Tibial nerve (tissue), 4 donors: Measurements from ENCODE around the gene SUSD1.

Experiments
- CTCF ChIP-seq, 5 experiments: fragments of 200-600 bp in 3 of 5; fragments of 450-650 bp in 2 of 5; sonication (generic) in 3 of 5; IDR thresholded peaks; one replicate each; pipeline ENCODE4 v1.5.1; 2016 to 2019; ENCODE audit warnings: antibody characterized with exemption in 5 of 5, mild to moderate bottlenecking in 3 of 5, moderate library complexity in 2 of 5
- EP300 ChIP-seq, 2 donors: sonication (generic); formaldehyde crosslinking; IDR thresholded peaks; one replicate each; pipeline ENCODE4 v1.6.1; 2017; ENCODE audit warnings: antibody characterized with exemption in 2 of 2, mild to moderate bottlenecking in 1 of 2
- POLR2A ChIP-seq, 2 donors: fragments of 450-650 bp; IDR thresholded peaks; one replicate each; pipeline ENCODE4 v1.6.1; 2017; ENCODE audit warnings: antibody characterized with exemption in 2 of 2, mild to moderate bottlenecking in 2 of 2, moderate library complexity in 2 of 2

GRCh38 chr9:112169368-112169767, 5.7 kb downstream of the SUSD1 start:
- TF ChIP-seq EP300 (IDR thresholded peaks at IDR 0.05) (no peak), CTCF (IDR thresholded peaks at IDR 0.05) (no peak), POLR2A (IDR thresholded peaks at IDR 0.05) (no peak)
